Mammary epithelial cell (primary cell): ENCODE results near the gene SDK1.

Experiments used
- EZH2 ChIP-seq: IDR thresholded peaks from 2 replicates; pipeline ENCODE4 v1.6.1; 2012; ENCODE audit warnings: low read length, inconsistent platforms, borderline replicate concordance
- TF ChIP-seq, protein P1 (sequence below), 2 donors: IDR thresholded peaks in 1 of 2; conservative IDR thresholded peaks in 1 of 2; 2 replicates each; pipeline ENCODE4 v1.5.1; 2011 to 2012; ENCODE audit warnings: inconsistent platforms in 2 of 2, low read length in 2 of 2, mild to moderate bottlenecking in 2 of 2, control low read depth in 1 of 2, low read depth in 1 of 2; ENCODE audit not compliant: insufficient read depth in 1 of 2; ENCODE audit errors: extremely low read depth in 1 of 2

DNA sequence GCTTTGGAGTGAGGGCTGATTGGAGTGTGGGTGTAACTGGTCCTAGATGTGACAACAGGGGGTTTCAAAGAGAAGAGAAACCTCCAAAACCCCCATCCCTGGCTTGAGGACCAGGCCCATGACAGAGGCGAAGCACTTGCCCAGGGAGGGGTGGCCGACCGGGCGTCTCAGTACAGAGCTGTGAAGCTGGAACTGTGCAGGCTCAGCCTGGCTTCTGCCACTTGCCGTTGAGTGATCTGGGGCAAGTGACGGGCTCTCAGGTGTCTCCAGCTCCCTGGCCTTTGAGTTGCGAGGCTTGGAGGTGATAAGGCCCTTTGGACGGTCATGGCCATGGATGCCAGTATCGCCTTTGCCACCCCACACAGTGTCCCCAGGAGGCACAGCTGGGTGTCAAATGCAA, 849.7 kb downstream of the SDK1 start:
- TF ChIP-seq, protein P1, sequence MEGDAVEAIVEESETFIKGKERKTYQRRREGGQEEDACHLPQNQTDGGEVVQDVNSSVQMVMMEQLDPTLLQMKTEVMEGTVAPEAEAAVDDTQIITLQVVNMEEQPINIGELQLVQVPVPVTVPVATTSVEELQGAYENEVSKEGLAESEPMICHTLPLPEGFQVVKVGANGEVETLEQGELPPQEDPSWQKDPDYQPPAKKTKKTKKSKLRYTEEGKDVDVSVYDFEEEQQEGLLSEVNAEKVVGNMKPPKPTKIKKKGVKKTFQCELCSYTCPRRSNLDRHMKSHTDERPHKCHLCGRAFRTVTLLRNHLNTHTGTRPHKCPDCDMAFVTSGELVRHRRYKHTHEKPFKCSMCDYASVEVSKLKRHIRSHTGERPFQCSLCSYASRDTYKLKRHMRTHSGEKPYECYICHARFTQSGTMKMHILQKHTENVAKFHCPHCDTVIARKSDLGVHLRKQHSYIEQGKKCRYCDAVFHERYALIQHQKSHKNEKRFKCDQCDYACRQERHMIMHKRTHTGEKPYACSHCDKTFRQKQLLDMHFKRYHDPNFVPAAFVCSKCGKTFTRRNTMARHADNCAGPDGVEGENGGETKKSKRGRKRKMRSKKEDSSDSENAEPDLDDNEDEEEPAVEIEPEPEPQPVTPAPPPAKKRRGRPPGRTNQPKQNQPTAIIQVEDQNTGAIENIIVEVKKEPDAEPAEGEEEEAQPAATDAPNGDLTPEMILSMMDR (conservative IDR thresholded peaks at IDR 0.05 in 1 of 2, IDR thresholded peaks at IDR 0.05 in 1 of 2; ENCODE audit: extremely low read depth in 1 of 2, insufficient read depth in 1 of 2, low read depth in 1 of 2, low read length in 2 of 2): no peak
- no peak for TF ChIP-seq EZH2
